Spleen (tissue), 11 donors: ENCODE results near the gene GNG10. TPM values are rescaled to one million over a fixed set of nuclear protein-coding genes. Genes with fewer than 3 reads are reported as not detected.

Source experiments
- DNase-seq: peaks from one replicate; pipeline ENCODE4 v3.0.0-alpha.2; 2020
- H3K27ac ChIP-seq, 8 donors: fragments of 200-600 bp; sonication (generic) in 7 of 8; 1 replicate in 4 of 8; 2 replicates in 4 of 8; pipeline versions ENCODE4 v1.5.0 to v1.8.0; 2016 to 2021; ENCODE audit warnings: inconsistent platforms in 4 of 8, mild to moderate bottlenecking in 4 of 8, moderate library complexity in 1 of 8
- H3K27me3 ChIP-seq, 7 donors: fragments of 200-600 bp; sonication (generic) in 6 of 7; replicated peaks in 1 of 7; 1 replicate in 4 of 7; 2 replicates in 3 of 7; pipeline versions ENCODE4 v1.5.0 to v1.8.0; 2016 to 2021; ENCODE audit warnings: inconsistent platforms in 3 of 7, mild to moderate bottlenecking in 1 of 7
- H3K36me3 ChIP-seq, 6 donors: fragments of 200-600 bp; sonication (generic) in 5 of 6; 1 replicate in 4 of 6; 2 replicates in 2 of 6; pipeline versions ENCODE4 v1.5.0 to v1.8.0; 2016 to 2021; ENCODE audit warnings: inconsistent platforms in 2 of 6
- H3K4me1 ChIP-seq, 6 donors: fragments of 200-600 bp; sonication (generic) in 5 of 6; 1 replicate in 3 of 6; 2 replicates in 3 of 6; pipeline versions ENCODE4 v1.5.0 to v1.8.0; 2016 to 2021; ENCODE audit warnings: inconsistent platforms in 3 of 6
- H3K4me3 ChIP-seq, 8 donors: fragments of 200-600 bp; sonication (generic) in 7 of 8; 1 replicate in 4 of 8; 2 replicates in 4 of 8; pipeline versions ENCODE4 v1.5.0 to v1.8.0; 2016 to 2021; ENCODE audit warnings: inconsistent platforms in 4 of 8, mild to moderate bottlenecking in 4 of 8, moderate library complexity in 2 of 8
- H3K9me3 ChIP-seq, 8 donors: fragments of 200-600 bp; sonication (generic) in 7 of 8; 1 replicate in 4 of 8; 2 replicates in 4 of 8; pipeline versions ENCODE4 v1.5.0 to v1.8.0; 2016 to 2021; ENCODE audit warnings: inconsistent platforms in 4 of 8
- POLR2A ChIP-seq, 3 donors: fragments of 450-650 bp; IDR thresholded peaks; one replicate each; pipeline ENCODE4 v1.5.1; 2017; ENCODE audit warnings: antibody characterized with exemption in 3 of 3, mild to moderate bottlenecking in 1 of 3
- POLR2AphosphoS5 ChIP-seq, 3 donors: sonication (generic); formaldehyde crosslinking; IDR thresholded peaks; one replicate each; pipeline ENCODE4 v1.5.1; 2017; ENCODE audit warnings: antibody characterized with exemption in 3 of 3
- WGBS, 5 donors: extraction: QIAGEN DNeasy Blood & Tissue Kit in 3 of 5; methylation state at CpG; one replicate each; pipeline versions ENCODE4 v1.1.5 to v1.1.7; 2013 to 2018; 5-methylcytosine and 5-hydroxymethylcytosine counted together
- intact Hi-C: fragments of 100-400 bp; cut with DNase I; formaldehyde crosslinking; loops from one replicate; pipeline ENCODE4 v1.15.0; 2023; ENCODE audit warnings: low total_unique reads
- polyA plus RNA-seq, 3 donors: library from polyadenylated mRNA; stranded (reverse); fragments of 200-250 nt; gene quantifications; one replicate each; pipeline ENCODE4 v1.2.1, GENCODE V29; 2013
- total RNA-seq, 7 donors: library from RNA; depleted of rRNA in 3 of 7; stranded (reverse); fragments of >200 nt in 3 of 7; fragmentation: NEBNext Ultra II Directional in 4 of 7; extraction: Animal tissue kit (Norgen Biotek cat#: 25700) in 4 of 7; gene quantifications; one replicate each; pipeline versions ENCODE4 v1.1.0 to v1.2.1, GENCODE V29; 2016 to 2021
- TF ChIP-seq, protein P1 (sequence below), 11 experiments: fragments of 200-600 bp in 7 of 11; fragments of 450-650 bp in 4 of 11; sonication (generic) in 4 of 11; IDR thresholded peaks in 8 of 11; conservative IDR thresholded peaks in 3 of 11; 1 replicate in 7 of 11; 2 replicates in 4 of 11; pipeline versions ENCODE4 v1.4.0 to v1.8.0; 2016 to 2021; ENCODE audit warnings: antibody characterized with exemption in 11 of 11, inconsistent platforms in 4 of 11, mild to moderate bottlenecking in 1 of 11
- donor health status: healthy with polysubstance abuse.
- donor health status: DM: no; HTN: no; CAD: no; lungs with moderate emphysema.
- donor health status: DM: no; HTN: no; CAD: no.
- donor health status: Bipolar disorder and iron deficiency.
- donor health status: healthy.
- donor health status: DM: no; HTN: no; CAD: no.
- donor health status: DM: yes; HTN: yes; CAD: no.

GNG10 gene
- total and polyA plus RNA-seq, 10 donors = 34.0 to 141 (median 52.6) TPM

DNA sequence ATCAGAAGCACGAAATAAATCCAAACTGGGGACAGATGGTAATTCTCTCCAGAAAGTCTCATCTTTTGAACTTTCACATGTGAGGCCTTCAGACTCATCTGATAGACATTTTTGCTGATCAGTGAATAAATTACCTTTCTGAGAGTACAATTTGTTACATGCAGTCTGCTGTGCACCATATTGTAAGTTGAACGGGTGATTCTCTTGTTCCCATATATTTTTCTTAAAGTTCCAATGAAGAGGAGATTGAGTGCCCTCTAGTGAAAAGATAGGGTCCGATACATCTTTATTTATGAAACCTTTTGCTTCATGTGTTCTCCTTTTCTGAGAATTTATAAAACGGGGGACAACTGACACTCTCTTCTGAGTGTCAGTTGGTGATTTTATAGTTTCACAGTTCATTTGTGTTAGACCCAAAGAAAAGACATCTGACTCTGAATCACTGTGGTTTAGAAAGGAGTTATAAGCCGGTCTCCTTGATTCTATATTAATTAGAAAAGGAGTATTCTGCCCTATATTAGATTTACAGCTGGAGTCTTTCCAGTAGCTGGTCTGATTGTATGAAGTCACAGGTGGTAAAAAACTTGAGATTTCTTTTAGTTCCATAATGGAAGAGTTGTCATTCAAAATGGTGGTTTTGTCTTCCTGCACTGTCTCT is 30.4 kb downstream of the GNG10 start:
- Histone ChIP-seq H3K4me3 (no peak overlapping the region), H3K4me1 (peaks cover 0 to 12% (median 0%) of the 10 kb centered on the region in 6 donors), H3K27me3 (no peaks in the 10 kb centered on the region), H3K36me3 (peaks cover 0 to 3% (median 0%) of the 10 kb centered on the region in 6 donors), H3K9me3 (no peaks in the 10 kb centered on the region), H3K27ac (no peak overlapping the region)
- WGBS, 5 donors = 43 to 50% (median 47%) methylated on average over 5 of the region's 5 CpGs
- no peak for DNase-seq
- TF ChIP-seq, protein P1, sequence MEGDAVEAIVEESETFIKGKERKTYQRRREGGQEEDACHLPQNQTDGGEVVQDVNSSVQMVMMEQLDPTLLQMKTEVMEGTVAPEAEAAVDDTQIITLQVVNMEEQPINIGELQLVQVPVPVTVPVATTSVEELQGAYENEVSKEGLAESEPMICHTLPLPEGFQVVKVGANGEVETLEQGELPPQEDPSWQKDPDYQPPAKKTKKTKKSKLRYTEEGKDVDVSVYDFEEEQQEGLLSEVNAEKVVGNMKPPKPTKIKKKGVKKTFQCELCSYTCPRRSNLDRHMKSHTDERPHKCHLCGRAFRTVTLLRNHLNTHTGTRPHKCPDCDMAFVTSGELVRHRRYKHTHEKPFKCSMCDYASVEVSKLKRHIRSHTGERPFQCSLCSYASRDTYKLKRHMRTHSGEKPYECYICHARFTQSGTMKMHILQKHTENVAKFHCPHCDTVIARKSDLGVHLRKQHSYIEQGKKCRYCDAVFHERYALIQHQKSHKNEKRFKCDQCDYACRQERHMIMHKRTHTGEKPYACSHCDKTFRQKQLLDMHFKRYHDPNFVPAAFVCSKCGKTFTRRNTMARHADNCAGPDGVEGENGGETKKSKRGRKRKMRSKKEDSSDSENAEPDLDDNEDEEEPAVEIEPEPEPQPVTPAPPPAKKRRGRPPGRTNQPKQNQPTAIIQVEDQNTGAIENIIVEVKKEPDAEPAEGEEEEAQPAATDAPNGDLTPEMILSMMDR (IDR thresholded peaks at IDR 0.05 in 8 of 11, conservative IDR thresholded peaks at IDR 0.05 in 3 of 11) = peak in 3 of 11 experiments; percentile 13 to 21 (median 18)
- no peak for TF ChIP-seq POLR2AphosphoS5 (IDR thresholded peaks at IDR 0.05)
- intact Hi-C loops = no loop called here

DNA sequence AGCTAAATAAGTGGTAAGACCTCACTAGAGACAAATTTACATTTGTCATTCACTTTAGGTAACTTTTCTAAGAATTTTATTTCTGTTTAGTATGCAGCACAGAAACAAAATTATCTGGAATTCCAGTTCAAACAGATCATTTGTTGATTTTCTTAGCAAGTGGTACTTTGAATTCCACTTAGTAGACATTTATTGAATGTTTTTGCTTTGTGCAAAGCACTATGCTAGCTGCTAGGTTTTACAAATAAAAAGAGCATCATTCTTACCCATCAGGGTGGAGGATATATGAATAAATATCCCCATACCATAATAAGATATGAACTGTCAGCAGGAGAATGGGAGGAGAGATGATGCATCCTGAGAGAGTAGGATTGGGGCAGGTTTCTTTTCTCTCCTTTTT is 35.4 kb downstream of the GNG10 start:
- Histone ChIP-seq H3K4me1 (peaks cover 0 to 7% (median under 1%) of the 10 kb centered on the region in 6 donors), H3K27ac (no peak overlapping the region), H3K9me3 (peaks cover 0 to 7% (median 0%) of the 10 kb centered on the region in 8 donors), H3K27me3 (no peaks in the 10 kb centered on the region), H3K36me3 (no peaks in the 10 kb centered on the region), H3K4me3 (no peak overlapping the region)
- DNase-seq = no peak
- intact Hi-C loops = no loop called here
- TF ChIP-seq POLR2AphosphoS5 (IDR thresholded peaks at IDR 0.05) = no peak
- TF ChIP-seq, protein P1 (IDR thresholded peaks at IDR 0.05 in 8 of 11, conservative IDR thresholded peaks at IDR 0.05 in 3 of 11) = no peak
- TF ChIP-seq POLR2A (IDR thresholded peaks at IDR 0.05) = no peak

DNA sequence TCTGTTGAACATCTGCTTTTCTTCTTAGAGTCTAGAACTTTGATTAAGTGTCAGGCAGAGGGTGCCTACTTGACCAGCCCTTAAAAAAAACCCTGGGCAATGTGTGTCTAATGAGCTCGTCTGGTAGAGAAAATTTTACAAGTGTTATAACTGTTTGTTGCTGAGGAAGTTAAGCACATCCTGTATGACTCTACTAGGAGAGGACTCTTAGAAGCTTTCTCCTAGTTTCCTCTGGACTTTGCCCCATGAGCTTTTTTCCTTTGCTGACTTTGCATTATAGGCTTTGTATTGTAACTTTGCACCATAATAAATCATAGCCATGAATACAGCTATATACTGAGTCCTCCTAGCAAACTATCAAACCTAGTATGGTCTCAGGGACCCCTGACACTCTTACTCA is 39.4 kb downstream of the GNG10 start:
- Histone ChIP-seq H3K4me3 (no peak overlapping the region), H3K27me3 (no peaks in the 10 kb centered on the region), H3K9me3 (peaks cover 0 to 7% (median 0%) of the 10 kb centered on the region in 8 donors), H3K27ac (peak overlapping the region in 3 of 8 donors; percentile 24 to 29 (median 24)), H3K4me1 (peaks cover 0 to 2% (median 0%) of the 10 kb centered on the region in 6 donors), H3K36me3 (no peaks in the 10 kb centered on the region)
- TF ChIP-seq POLR2A (IDR thresholded peaks at IDR 0.05) = no peak
- TF ChIP-seq, protein P1 (IDR thresholded peaks at IDR 0.05 in 8 of 11, conservative IDR thresholded peaks at IDR 0.05 in 3 of 11) = no peak
- TF ChIP-seq POLR2AphosphoS5 (IDR thresholded peaks at IDR 0.05) = no peak
- no peak for DNase-seq
- 11 to 30% (median 16%) methylated on average over 1 of the region's 1 CpG for WGBS, 5 donors
- intact Hi-C loops = no loop called here

DNA sequence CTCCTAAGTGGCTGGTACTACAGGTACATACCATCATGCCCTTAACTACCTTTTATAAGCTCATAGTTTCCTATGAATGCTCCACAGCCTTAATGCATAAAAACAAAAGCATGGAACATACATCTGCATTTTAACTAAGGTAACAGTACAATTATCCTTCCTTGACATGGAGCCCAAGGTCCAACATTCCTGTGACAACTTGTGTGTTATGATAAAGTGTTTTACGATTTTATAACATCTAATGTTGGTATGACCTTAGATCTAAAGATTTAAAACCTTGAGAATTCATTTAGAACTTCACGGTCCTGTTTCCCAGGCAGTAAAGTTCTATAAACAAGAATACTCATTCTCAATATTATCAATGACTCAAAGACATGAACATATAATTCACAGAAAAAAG is 43.1 kb downstream of the GNG10 start:
- H3K27ac ChIP-seq = no peak overlapping the region
- no peaks in the 10 kb centered on the region for H3K27me3 ChIP-seq
- no peaks in the 10 kb centered on the region for H3K9me3 ChIP-seq
- WGBS, 5 donors = 79 to 98% (median 92%) methylated on average over 2 of the region's 2 CpGs
- H3K4me1 ChIP-seq = peaks cover 0 to 2% (median 0%) of the 10 kb centered on the region in 6 donors
- no peak for DNase-seq
- H3K36me3 ChIP-seq = no peaks in the 10 kb centered on the region
- no peak overlapping the region for H3K4me3 ChIP-seq
- intact Hi-C loops = no loop called here
- TF ChIP-seq, protein P1 (IDR thresholded peaks at IDR 0.05 in 8 of 11, conservative IDR thresholded peaks at IDR 0.05 in 3 of 11) = no peak
- TF ChIP-seq POLR2A (IDR thresholded peaks at IDR 0.05) (no peak), POLR2AphosphoS5 (IDR thresholded peaks at IDR 0.05) (no peak)
